PC-9 (cell line): ENCODE results near the gene ACSS3. TPM values are rescaled to one million over a fixed set of nuclear protein-coding genes. Genes with fewer than 3 reads are reported as not detected.

Experiments used
- BruUV-seq: library from RNA; stranded (reverse); fragments of 400-500 nt; replicated peaks from 2 replicates; lab custom pipeline; 2021; lab: Mats Ljungman, UMichigan
- CTCF ChIA-PET: fragments of 300-600 bp; sonication (Branson Sonifier 250); formaldehyde crosslinking; loops from one replicate; lab custom pipeline; 2022; ENCODE audit warnings: antibody characterized with exemption; lab: Charles Lee
- POLR2A ChIA-PET: fragments of 300-600 bp; sonication (Branson Sonifier 250); formaldehyde crosslinking; loops from one replicate; lab custom pipeline; 2022; ENCODE audit warnings: antibody characterized with exemption; ENCODE audit not compliant: unreplicated experiment; lab: Charles Lee
- DNase-seq, 2 experiments: peaks; one replicate each; pipeline versions ENCODE4 v3.0.0 to v3.0.0-alpha.2; 2015 to 2022; ENCODE audit warnings: mixed read lengths in 1 of 2
- H2AFZ ChIP-seq: fragments of 200-600 bp; sonication (generic); 2 replicates; pipeline ENCODE4 v1.8.1; 2017; ENCODE audit warnings: antibody characterized with exemption
- H3F3A ChIP-seq: fragments of 200-600 bp; sonication (generic); 2 replicates; pipeline ENCODE4 v1.8.1; 2017; ENCODE audit warnings: antibody characterized with exemption, mild to moderate bottlenecking, low read depth; ENCODE audit not compliant: insufficient read depth
- H3K27ac ChIP-seq: fragments of 200-600 bp; sonication (generic); 2 replicates; pipeline ENCODE4 v1.6.1; 2016; ENCODE audit warnings: mixed run types
- H3K27me3 ChIP-seq: fragments of 200-600 bp; sonication (generic); 2 replicates; pipeline ENCODE4 v1.6.1; 2016; ENCODE audit warnings: low read depth, mixed run types; ENCODE audit not compliant: insufficient read depth
- H3K36me3 ChIP-seq: fragments of 200-600 bp; sonication (generic); 2 replicates; pipeline ENCODE4 v1.6.1; 2016; ENCODE audit warnings: low read depth, mixed run types
- H3K4me1 ChIP-seq: fragments of 200-600 bp; sonication (generic); replicated peaks from 2 replicates; pipeline ENCODE4 v1.6.1; 2016; ENCODE audit warnings: mixed run types; ENCODE audit not compliant: insufficient read depth
- H3K4me2 ChIP-seq: fragments of 200-600 bp; sonication (generic); 2 replicates; pipeline ENCODE4 v1.6.1; 2017; ENCODE audit warnings: mixed run types
- H3K4me3 ChIP-seq: fragments of 200-600 bp; sonication (generic); 2 replicates; pipeline ENCODE4 v1.6.1; 2016; ENCODE audit warnings: mixed run types
- H3K79me2 ChIP-seq: fragments of 200-600 bp; sonication (generic); 2 replicates; pipeline ENCODE4 v1.6.1; 2017; ENCODE audit warnings: low read depth, mixed run types
- H3K9me2 ChIP-seq: fragments of 200-600 bp; sonication (generic); 2 replicates; pipeline ENCODE4 v1.8.1; 2017; ENCODE audit warnings: mild to moderate bottlenecking; ENCODE audit not compliant: insufficient read depth
- H3K9me3 ChIP-seq: fragments of 200-600 bp; sonication (generic); 2 replicates; pipeline ENCODE4 v1.8.1; 2016; ENCODE audit warnings: low read depth; ENCODE audit not compliant: insufficient read depth
- H4K20me1 ChIP-seq: fragments of 200-600 bp; sonication (generic); 2 replicates; pipeline ENCODE4 v1.8.1; 2017; ENCODE audit not compliant: insufficient read depth
- EZH2 ChIP-seq: fragments of 200-600 bp; sonication (generic); IDR thresholded peaks from 2 replicates; pipeline ENCODE4 v1.8.0; 2017; ENCODE audit warnings: antibody characterized with exemption, low read depth
- intact Hi-C: fragments of 100-400 bp; cut with micrococcal nuclease; formaldehyde crosslinking; loops from one replicate; pipeline ENCODE4 v1.10.0; 2022; ENCODE audit not compliant: unreplicated experiment
- total RNA-seq: library from RNA; stranded (reverse); gene quantifications from 2 replicates; pipeline ENCODE4 v1.2.3, GENCODE V29; 2021
- TF ChIP-seq, protein P1 (sequence below): fragments of 200-600 bp; sonication (generic); conservative IDR thresholded peaks from 2 replicates; pipeline ENCODE4 v1.6.1; 2017; ENCODE audit warnings: mixed run types, antibody characterized with exemption, mild to moderate bottlenecking, moderate library complexity

ACSS3 gene
- total RNA-seq, 1 experiment from 2014 or later = 8.5 TPM

GRCh38 chr12:81166790-81167189 lies 88.9 kb downstream of the ACSS3 start:
- BruUV-seq = no TSS peak
- POLR2A ChIA-PET = no interaction called here

GRCh38 chr12:81167694-81168093 lies 89.8 kb downstream of the ACSS3 start:
- H3K27ac ChIP-seq = no peak overlapping the region
- BruUV-seq = no TSS peak

More at GRCh38 chr12:81166790-81167189, 88.9 kb downstream of the ACSS3 start:
- H3K9me3 ChIP-seq = no peaks in the 10 kb centered on the region; the same call in 1 of the 2 replicates
- no peak overlapping the region for H3K27ac ChIP-seq
- no peaks in the 10 kb centered on the region for H3F3A ChIP-seq
- intact Hi-C loops = no loop called here
- H4K20me1 ChIP-seq = no peaks in the 10 kb centered on the region
- no peaks in the 10 kb centered on the region for H3K79me2 ChIP-seq
- peaks cover 5% of the 10 kb centered on the region; the same call in 1 of the 2 replicates for H3K9me2 ChIP-seq
- no peak for DNase-seq
- H3K4me1 ChIP-seq = no peaks in the 10 kb centered on the region; the same call in 1 of the 2 replicates
- no peak overlapping the region for H3K4me3 ChIP-seq
- H2AFZ ChIP-seq = no peak overlapping the region
- no peaks in the 10 kb centered on the region for H3K36me3 ChIP-seq
- H3K27me3 ChIP-seq = no peaks in the 10 kb centered on the region
- CTCF ChIA-PET = no interaction called here
- TF ChIP-seq, protein P1, sequence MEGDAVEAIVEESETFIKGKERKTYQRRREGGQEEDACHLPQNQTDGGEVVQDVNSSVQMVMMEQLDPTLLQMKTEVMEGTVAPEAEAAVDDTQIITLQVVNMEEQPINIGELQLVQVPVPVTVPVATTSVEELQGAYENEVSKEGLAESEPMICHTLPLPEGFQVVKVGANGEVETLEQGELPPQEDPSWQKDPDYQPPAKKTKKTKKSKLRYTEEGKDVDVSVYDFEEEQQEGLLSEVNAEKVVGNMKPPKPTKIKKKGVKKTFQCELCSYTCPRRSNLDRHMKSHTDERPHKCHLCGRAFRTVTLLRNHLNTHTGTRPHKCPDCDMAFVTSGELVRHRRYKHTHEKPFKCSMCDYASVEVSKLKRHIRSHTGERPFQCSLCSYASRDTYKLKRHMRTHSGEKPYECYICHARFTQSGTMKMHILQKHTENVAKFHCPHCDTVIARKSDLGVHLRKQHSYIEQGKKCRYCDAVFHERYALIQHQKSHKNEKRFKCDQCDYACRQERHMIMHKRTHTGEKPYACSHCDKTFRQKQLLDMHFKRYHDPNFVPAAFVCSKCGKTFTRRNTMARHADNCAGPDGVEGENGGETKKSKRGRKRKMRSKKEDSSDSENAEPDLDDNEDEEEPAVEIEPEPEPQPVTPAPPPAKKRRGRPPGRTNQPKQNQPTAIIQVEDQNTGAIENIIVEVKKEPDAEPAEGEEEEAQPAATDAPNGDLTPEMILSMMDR = no peak
- TF ChIP-seq EZH2 = no peak
- H3K4me2 ChIP-seq = no peak overlapping the region

GRCh38 chr12:81168445-81168844 lies 90.6 kb downstream of the ACSS3 start:
- Histone ChIP-seq H3F3A (no peaks in the 10 kb centered on the region), H2AFZ (no peak overlapping the region), H3K4me2 (no peak overlapping the region), H3K4me1 (no peaks in the 10 kb centered on the region; the same call in 1 of the 2 replicates), H3K27me3 (no peaks in the 10 kb centered on the region), H3K9me2 (peaks cover 5% of the 10 kb centered on the region; the same call in 1 of the 2 replicates), H3K4me3 (no peak overlapping the region), H4K20me1 (no peaks in the 10 kb centered on the region), H3K9me3 (no peaks in the 10 kb centered on the region; the same call in 1 of the 2 replicates), H3K79me2 (no peaks in the 10 kb centered on the region), H3K27ac (no peak overlapping the region), H3K36me3 (no peaks in the 10 kb centered on the region)
- CTCF ChIA-PET = interaction anchor here (0.6 kb wide), 1 partner anchor 387 kb away, joined by 5 read pairs; no protein-coding TSS in a partner anchor
- DNase-seq = no peak
- POLR2A ChIA-PET = no interaction called here
- intact Hi-C loops = no loop called here
- BruUV-seq = no TSS peak
- TF ChIP-seq EZH2 = no peak
- TF ChIP-seq, protein P1 = no peak

More at GRCh38 chr12:81167694-81168093, 89.8 kb downstream of the ACSS3 start:
- no peak for TF ChIP-seq EZH2
- TF ChIP-seq, protein P1 = no peak
- intact Hi-C loops = no loop called here
- Histone ChIP-seq H3K4me2 (no peak overlapping the region), H3K36me3 (no peaks in the 10 kb centered on the region), H3K27me3 (no peaks in the 10 kb centered on the region), H2AFZ (no peak overlapping the region), H3F3A (no peaks in the 10 kb centered on the region), H4K20me1 (no peaks in the 10 kb centered on the region), H3K4me1 (no peaks in the 10 kb centered on the region; the same call in 1 of the 2 replicates), H3K9me3 (no peaks in the 10 kb centered on the region; the same call in 1 of the 2 replicates), H3K79me2 (no peaks in the 10 kb centered on the region), H3K4me3 (no peak overlapping the region), H3K9me2 (peaks cover 5% of the 10 kb centered on the region; the same call in 1 of the 2 replicates)
- ChIA-PET POLR2A (no interaction called here), CTCF (no interaction called here)
- no peak for DNase-seq
